NCI-H345 treated with DMSO at 0.1 percent for 48 hours (cell line): ENCODE results near the gene VSIR.

ENCODE experiments used
- DNase-seq: peaks from one replicate; lab custom pipeline; 2025; ENCODE audit not compliant: unreplicated experiment; lab: John Stamatoyannopoulos, UW

Gene VSIR

GRCh38 chr10:71715860-71716259, 57.5 kb downstream of the VSIR start:
- DNase-seq: no peak

GRCh38 chr10:71715026-71715425, 58.3 kb downstream of the VSIR start:
- DNase-seq: no peak

- no peak for DNase-seq
These were observed 58.7 kb downstream of the VSIR start for GRCh38 chr10:71714592-71714991.

GRCh38 chr10:71714031-71714410, 59.3 kb downstream of the VSIR start:
- DNase-seq: no peak

- no peak for DNase-seq
These were observed 59.9 kb downstream of the VSIR start for GRCh38 chr10:71713135-71714030.

GRCh38 chr10:71712572-71713134, 60.7 kb downstream of the VSIR start:
- no peak for DNase-seq

GRCh38 chr10:71712170-71712569, 61.1 kb downstream of the VSIR start:
- DNase-seq: no peak

- DNase-seq: no peak
These were observed 62.2 kb downstream of the VSIR start for GRCh38 chr10:71711052-71711623.

- DNase-seq: no peak
These were observed 62.8 kb downstream of the VSIR start for GRCh38 chr10:71710519-71710918.

GRCh38 chr10:71708897-71709882, 64.1 kb downstream of the VSIR start:
- no peak for DNase-seq

GRCh38 chr10:71708301-71708703, 65.0 kb downstream of the VSIR start:
- no peak for DNase-seq

GRCh38 chr10:71707240-71707789, 66.0 kb downstream of the VSIR start:
- no peak for DNase-seq

GRCh38 chr10:71706216-71707121, 66.9 kb downstream of the VSIR start:
- no peak for DNase-seq

- DNase-seq: no peak
These were observed 67.7 kb downstream of the VSIR start for GRCh38 chr10:71705582-71705981.

GRCh38 chr10:71704816-71705215, 68.5 kb downstream of the VSIR start:
- DNase-seq: no peak

GRCh38 chr10:71703577-71703976, 69.7 kb downstream of the VSIR start:
- DNase-seq: no peak

GRCh38 chr10:71701496-71702132, 71.7 kb downstream of the VSIR start:
- DNase-seq: no peak

- no peak for DNase-seq
These were observed 72.5 kb downstream of the VSIR start for GRCh38 chr10:71700731-71701368.

- no peak for DNase-seq
These were observed 74.6 kb downstream of the VSIR start for GRCh38 chr10:71698737-71699136.
